Thyroid gland (tissue), 4 donors: ENCODE measurements around the gene COX6B2.

Experiments used
- CTCF ChIP-seq, 6 experiments: fragments of 200-600 bp in 3 of 6; fragments of 450-650 bp in 3 of 6; sonication (generic) in 3 of 6; IDR thresholded peaks; one replicate each; pipeline ENCODE4 v1.5.1; 2016 to 2019; ENCODE audit warnings: antibody characterized with exemption in 6 of 6, mild to moderate bottlenecking in 2 of 6, inconsistent platforms in 1 of 6, moderate library complexity in 1 of 6
- POLR2A ChIP-seq, 2 donors: fragments of 450-650 bp; IDR thresholded peaks; one replicate each; pipeline ENCODE4 v1.6.1; 2017; ENCODE audit warnings: antibody characterized with exemption in 2 of 2, mild to moderate bottlenecking in 2 of 2, moderate library complexity in 1 of 2

- TF ChIP-seq CTCF (IDR thresholded peaks at IDR 0.05) (no peak), POLR2A (IDR thresholded peaks at IDR 0.05) (no peak)
These were observed 13.3 kb downstream of the COX6B2 start for GRCh38 chr19:55341171-55341588.
